Sigmoid colon (tissue), 7 donors: Measurements from ENCODE around the gene RAB3GAP2. TPM values are rescaled to one million over a fixed set of nuclear protein-coding genes. Genes with fewer than 3 reads are reported as not detected.
"Not testable (repeated sequence)": the region's sequence is repeated elsewhere in the genome, so short reads cannot be mapped to it uniquely, and the experiment has no call there.

Experiments
- DNase-seq: peaks from one replicate; pipeline ENCODE4 v3.0.0-alpha.2; 2019
- H3K27ac ChIP-seq, 4 donors: fragments of 200-600 bp; sonication (generic); one replicate each; pipeline ENCODE4 v1.5.1; 2016 to 2019; ENCODE audit warnings: mild to moderate bottlenecking in 1 of 4
- H3K27me3 ChIP-seq, 3 donors: fragments of 200-600 bp; sonication (generic); one replicate each; pipeline ENCODE4 v1.5.1; 2019; ENCODE audit warnings: mild to moderate bottlenecking in 1 of 3
- H3K36me3 ChIP-seq, 4 donors: fragments of 200-600 bp; sonication (generic); one replicate each; pipeline ENCODE4 v1.5.1; 2016 to 2019
- H3K4me1 ChIP-seq, 4 donors: fragments of 200-600 bp; sonication (generic); one replicate each; pipeline ENCODE4 v1.5.1; 2017 to 2019
- H3K4me3 ChIP-seq, 4 donors: fragments of 200-600 bp; sonication (generic); one replicate each; pipeline ENCODE4 v1.5.1; 2017 to 2019; ENCODE audit warnings: mild to moderate bottlenecking in 2 of 4, moderate library complexity in 1 of 4
- H3K9me3 ChIP-seq, 4 donors: fragments of 200-600 bp in 3 of 4; sonication (generic) in 3 of 4; one replicate each; pipeline versions ENCODE4 v1.5.1 to v1.6.1; 2013 to 2019
- CTCF ChIP-seq, 4 experiments: fragments of 450-650 bp in 3 of 4; fragments of 200-600 bp in 1 of 4; IDR thresholded peaks; one replicate each; pipeline ENCODE4 v1.5.1; 2016 to 2019; ENCODE audit warnings: antibody characterized with exemption in 4 of 4, mild to moderate bottlenecking in 3 of 4, moderate library complexity in 2 of 4
- EP300 ChIP-seq, 4 donors: sonication (generic); formaldehyde crosslinking; IDR thresholded peaks; one replicate each; pipeline ENCODE4 v1.6.1; 2017; ENCODE audit warnings: antibody characterized with exemption in 4 of 4
- POLR2A ChIP-seq, 2 donors: fragments of 450-650 bp; IDR thresholded peaks; one replicate each; pipeline ENCODE4 v1.6.1; 2016; ENCODE audit warnings: antibody characterized with exemption in 2 of 2, mild to moderate bottlenecking in 2 of 2, moderate library complexity in 2 of 2
- POLR2AphosphoS5 ChIP-seq, 4 donors: sonication (generic); formaldehyde crosslinking; IDR thresholded peaks; one replicate each; pipeline ENCODE4 v1.6.1; 2017; ENCODE audit warnings: antibody characterized with exemption in 4 of 4
- WGBS, 2 donors: extraction: QIAGEN DNeasy Blood & Tissue Kit; methylation state at CpG; one replicate each; pipeline ENCODE4 v1.1.7; 2013; 5-methylcytosine and 5-hydroxymethylcytosine counted together
- intact Hi-C: fragments of 100-400 bp; cut with DNase I; formaldehyde crosslinking; loops from one replicate; pipeline ENCODE4 v1.15.1; 2023
- polyA plus RNA-seq, 3 donors: library from polyadenylated mRNA; stranded (reverse); fragments of 200-250 nt; gene quantifications; one replicate each; pipeline ENCODE4 v1.2.3, GENCODE V29; 2013
- total RNA-seq, 4 donors: library from RNA; depleted of rRNA; stranded (reverse); fragments of >200 nt; gene quantifications; one replicate each; pipeline ENCODE4 v1.1.0, GENCODE V29; 2016
- donor health status: healthy with polysubstance abuse.
- donor health status: Bipolar disorder and iron deficiency.
- donor health status: healthy.

RAB3GAP2 gene
- total and polyA plus RNA-seq, 7 donors, result 3.0 to 31.6 (median 22.7) TPM

GRCh38 chr1:220224033-220224432 is 48.2 kb downstream of the RAB3GAP2 start:
- intact Hi-C loops, result no loop called here
- H3K9me3 ChIP-seq, result no peaks in the 10 kb centered on the region
- TF ChIP-seq CTCF (IDR thresholded peaks at IDR 0.05) (no peak), POLR2AphosphoS5 (IDR thresholded peaks at IDR 0.05) (no peak), EP300 (IDR thresholded peaks at IDR 0.05) (no peak), POLR2A (IDR thresholded peaks at IDR 0.05) (no peak)
- DNase-seq, result no peak
- H3K36me3 ChIP-seq, result no peaks in the 10 kb centered on the region
- 87 to 96% methylated on average over 2 of the region's 2 CpGs for WGBS, 2 donors
- H3K27me3 ChIP-seq, result no peaks in the 10 kb centered on the region
- H3K4me3 ChIP-seq, result no peak overlapping the region
- peaks cover 0 to 36% (median 31%) of the 10 kb centered on the region in 4 donors for H3K4me1 ChIP-seq
- H3K27ac ChIP-seq, result no peak overlapping the region

DNA sequence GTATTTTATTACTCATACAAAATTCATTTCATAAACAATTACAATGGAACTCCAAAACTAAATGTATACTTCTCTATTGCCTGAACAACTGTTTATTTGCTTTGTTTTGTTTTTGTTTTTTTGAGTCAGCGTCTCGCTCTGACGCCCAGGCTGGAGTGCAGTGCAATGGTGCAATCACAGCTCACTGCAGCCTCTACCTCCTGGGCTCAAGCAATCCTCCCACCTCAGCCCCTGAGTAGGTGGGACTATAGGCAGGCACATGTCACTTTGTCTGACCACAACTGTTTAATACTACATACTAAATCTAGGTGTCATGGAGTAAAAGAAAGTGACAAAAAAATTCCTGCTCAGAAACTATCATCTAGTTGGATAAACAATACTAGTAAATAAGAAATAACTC is 49.3 kb downstream of the RAB3GAP2 start:
- no peak overlapping the region for H3K4me3 ChIP-seq
- no peaks in the 10 kb centered on the region for H3K27me3 ChIP-seq
- no peaks in the 10 kb centered on the region for H3K9me3 ChIP-seq
- H3K27ac ChIP-seq, result no peak overlapping the region
- WGBS, 2 donors, result 79 to 82% methylated on average over 3 of the region's 3 CpGs
- no peaks in the 10 kb centered on the region for H3K36me3 ChIP-seq
- intact Hi-C loops, result no loop called here
- no peak for TF ChIP-seq EP300 (IDR thresholded peaks at IDR 0.05)
- TF ChIP-seq POLR2AphosphoS5 (IDR thresholded peaks at IDR 0.05), result no peak
- no peak for TF ChIP-seq CTCF (IDR thresholded peaks at IDR 0.05)
- no peak for TF ChIP-seq POLR2A (IDR thresholded peaks at IDR 0.05)
- peaks cover 0 to 39% (median 33%) of the 10 kb centered on the region in 4 donors for H3K4me1 ChIP-seq
- DNase-seq, result no peak

DNA sequence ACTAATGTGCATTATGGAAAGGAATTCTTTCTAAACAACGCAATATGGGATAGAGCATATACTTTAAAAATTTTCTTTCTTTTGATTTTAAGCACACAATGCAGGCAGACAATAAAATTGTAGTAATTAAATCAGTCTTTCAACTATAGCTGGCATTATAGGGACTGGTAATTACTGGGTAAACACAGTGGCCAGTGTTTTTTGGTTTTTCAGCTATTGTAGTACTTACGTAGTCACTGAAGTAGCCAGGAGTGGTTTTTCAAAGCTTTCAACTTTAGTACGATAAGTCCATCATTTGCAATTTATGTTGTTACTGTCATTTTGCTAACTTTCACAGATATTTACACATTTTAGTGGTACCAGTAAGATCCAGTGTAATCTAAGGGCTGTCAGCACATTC is 50.6 kb downstream of the RAB3GAP2 start:
- no peak for DNase-seq
- TF ChIP-seq POLR2AphosphoS5 (IDR thresholded peaks at IDR 0.05), result no peak

DNA sequence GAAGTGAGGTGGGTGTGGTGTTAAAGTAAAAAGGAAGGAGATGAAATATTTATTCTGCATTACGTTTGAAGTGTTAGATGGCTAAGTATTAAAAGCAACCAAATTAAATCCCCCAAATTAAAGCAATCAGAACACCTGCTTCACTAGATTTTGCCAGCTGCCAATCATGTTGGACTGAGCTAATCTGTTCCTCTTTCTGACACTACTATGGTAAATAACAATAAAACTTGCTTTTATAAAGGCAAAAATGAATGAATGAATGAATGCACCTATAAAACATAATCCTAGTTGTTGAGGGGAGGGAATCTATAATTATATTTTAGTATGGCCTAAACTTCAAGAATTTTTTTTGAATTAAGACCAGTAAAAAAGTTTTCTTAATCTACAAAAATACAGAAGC is 51.0 kb downstream of the RAB3GAP2 start:
- DNase-seq, result no peak
- peaks cover 0 to 25% (median 22%) of the 10 kb centered on the region in 4 donors for H3K4me1 ChIP-seq
- intact Hi-C loops, result no loop called here
- TF ChIP-seq CTCF (IDR thresholded peaks at IDR 0.05), result no peak
- H3K27me3 ChIP-seq, result no peaks in the 10 kb centered on the region
- no peaks in the 10 kb centered on the region for H3K36me3 ChIP-seq
- H3K4me3 ChIP-seq, result no peak overlapping the region
- no peak overlapping the region for H3K27ac ChIP-seq
- H3K9me3 ChIP-seq, result no peaks in the 10 kb centered on the region
- WGBS, 2 donors, result 78 to 82% methylated on average over 1 of the region's 1 CpG

More for the DNA sequence above, 50.6 kb downstream of the RAB3GAP2 start:
- Histone ChIP-seq H3K4me1 (peaks cover 0 to 29% (median 24%) of the 10 kb centered on the region in 4 donors), H3K9me3 (no peaks in the 10 kb centered on the region), H3K27ac (no peak overlapping the region), H3K4me3 (no peak overlapping the region), H3K36me3 (no peaks in the 10 kb centered on the region), H3K27me3 (no peaks in the 10 kb centered on the region)
- intact Hi-C loops, result no loop called here
- WGBS, 2 donors, result 37 to 72% methylated on average over 3 of the region's 3 CpGs

- DNase-seq, H3K9me3 ChIP-seq, H3K27me3 ChIP-seq, H3K27ac ChIP-seq, H3K36me3 ChIP-seq, H3K4me3 ChIP-seq, intact Hi-C loops: not testable (repeated sequence)
- 80 to 83% methylated on average over 4 of the region's 4 CpGs for WGBS, 2 donors
- H3K4me1 ChIP-seq, result peaks cover 0 to 21% (median 17%) of the 10 kb centered on the region in 4 donors
These were observed 51.6 kb downstream of the RAB3GAP2 start for GRCh38 chr1:220220699-220221040.

- Histone ChIP-seq H3K27ac (no peak overlapping the region), H3K4me1 (peaks cover 0 to 15% (median 11%) of the 10 kb centered on the region in 4 donors), H3K36me3 (no peaks in the 10 kb centered on the region), H3K9me3 (no peaks in the 10 kb centered on the region), H3K4me3 (no peak overlapping the region), H3K27me3 (no peaks in the 10 kb centered on the region)
- no peak for DNase-seq
- intact Hi-C loops, result no loop called here
- 84 to 92% methylated on average over 15 of the region's 15 CpGs for WGBS, 2 donors
- TF ChIP-seq POLR2A (IDR thresholded peaks at IDR 0.05), result no peak
- no peak for TF ChIP-seq EP300 (IDR thresholded peaks at IDR 0.05)
- no peak for TF ChIP-seq POLR2AphosphoS5 (IDR thresholded peaks at IDR 0.05)
- TF ChIP-seq CTCF (IDR thresholded peaks at IDR 0.05), result no peak
These were observed 52.2 kb downstream of the RAB3GAP2 start for GRCh38 chr1:220219865-220220698.
